Measurements from ENCODE around the gene HOXA3. TPM values are rescaled to one million over a fixed set of nuclear protein-coding genes. Genes with fewer than 3 reads are reported as not detected.

Gene HOXA3
- total RNA-seq, 2 donors from 2014 or later = not detected

- Histone ChIP-seq H3K9me3 (ENCODE audit: control insufficient read depth, low read length) (no peaks in the 10 kb centered on the region), H3K4me3 (ENCODE audit: low read length) (no peak overlapping the region), H3K4me1 (ENCODE audit: control insufficient read depth, insufficient read depth, low read length) (no peaks in the 10 kb centered on the region), H3K27me3 (ENCODE audit: control insufficient read depth, insufficient read depth, low read length, poor library complexity, severe bottlenecking) (peaks cover 100% of the 10 kb centered on the region), H3K36me3 (ENCODE audit: control insufficient read depth, insufficient read depth, low read length) (no peaks in the 10 kb centered on the region), H3K9ac (ENCODE audit: extremely low read depth, low read length, poor library complexity, severe bottlenecking) (no peak overlapping the region), H3K27ac (ENCODE audit: low read depth, low read length) (no peak overlapping the region)
- Mint-ChIP-seq H3K4me3 (no peak overlapping the region), H3K4me1 (peaks cover 28% of the 10 kb centered on the region), H3K27ac (no peak overlapping the region), H3K36me3 (ENCODE audit: low read depth) (no peaks in the 10 kb centered on the region), H3K27me3 (ENCODE audit: insufficient read depth) (peaks cover 100% of the 10 kb centered on the region), H3K9me3 (peaks cover 13% of the 10 kb centered on the region)
- TF ChIP-seq, protein P1, sequence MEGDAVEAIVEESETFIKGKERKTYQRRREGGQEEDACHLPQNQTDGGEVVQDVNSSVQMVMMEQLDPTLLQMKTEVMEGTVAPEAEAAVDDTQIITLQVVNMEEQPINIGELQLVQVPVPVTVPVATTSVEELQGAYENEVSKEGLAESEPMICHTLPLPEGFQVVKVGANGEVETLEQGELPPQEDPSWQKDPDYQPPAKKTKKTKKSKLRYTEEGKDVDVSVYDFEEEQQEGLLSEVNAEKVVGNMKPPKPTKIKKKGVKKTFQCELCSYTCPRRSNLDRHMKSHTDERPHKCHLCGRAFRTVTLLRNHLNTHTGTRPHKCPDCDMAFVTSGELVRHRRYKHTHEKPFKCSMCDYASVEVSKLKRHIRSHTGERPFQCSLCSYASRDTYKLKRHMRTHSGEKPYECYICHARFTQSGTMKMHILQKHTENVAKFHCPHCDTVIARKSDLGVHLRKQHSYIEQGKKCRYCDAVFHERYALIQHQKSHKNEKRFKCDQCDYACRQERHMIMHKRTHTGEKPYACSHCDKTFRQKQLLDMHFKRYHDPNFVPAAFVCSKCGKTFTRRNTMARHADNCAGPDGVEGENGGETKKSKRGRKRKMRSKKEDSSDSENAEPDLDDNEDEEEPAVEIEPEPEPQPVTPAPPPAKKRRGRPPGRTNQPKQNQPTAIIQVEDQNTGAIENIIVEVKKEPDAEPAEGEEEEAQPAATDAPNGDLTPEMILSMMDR (conservative IDR thresholded peaks at IDR 0.05) = no peak
- DNase-seq = peak; percentile 79
- WGBS, 2 experiments (ENCODE audit: insufficient coverage in 1 of 2, insufficient read length in 1 of 2) = 10 to 25% methylated on average over 7 to 9 of the region's 9 CpGs
These were observed 60.2 kb downstream of the HOXA3 start for GRCh38 chr7:27091941-27092818.

GRCh38 chr7:27091105-27091504, 61.3 kb downstream of the HOXA3 start:
- H3K9me3 ChIP-seq (ENCODE audit: control insufficient read depth, low read length) = no peaks in the 10 kb centered on the region
- H3K4me3 Mint-ChIP-seq = no peak overlapping the region
- H3K4me1 ChIP-seq (ENCODE audit: control insufficient read depth, insufficient read depth, low read length) = no peaks in the 10 kb centered on the region
- H3K4me1 Mint-ChIP-seq = peaks cover 26% of the 10 kb centered on the region
- peaks cover 13% of the 10 kb centered on the region for H3K9me3 Mint-ChIP-seq
- peaks cover 97% of the 10 kb centered on the region for H3K27me3 ChIP-seq (ENCODE audit: control insufficient read depth, insufficient read depth, low read length, poor library complexity, severe bottlenecking)
- TF ChIP-seq, protein P1 (conservative IDR thresholded peaks at IDR 0.05) = no peak
- H3K27me3 Mint-ChIP-seq (ENCODE audit: insufficient read depth) = peaks cover 99% of the 10 kb centered on the region
- 1 to 8% methylated on average over 2 to 3 of the region's 3 CpGs for WGBS, 2 experiments (ENCODE audit: insufficient coverage in 1 of 2, insufficient read length in 1 of 2)
- no peak overlapping the region for H3K4me3 ChIP-seq (ENCODE audit: low read length)
- H3K9ac ChIP-seq (ENCODE audit: extremely low read depth, low read length, poor library complexity, severe bottlenecking) = no peak overlapping the region
- no peaks in the 10 kb centered on the region for H3K36me3 Mint-ChIP-seq (ENCODE audit: low read depth)
- H3K27ac ChIP-seq (ENCODE audit: low read depth, low read length) = no peak overlapping the region
- H3K27ac Mint-ChIP-seq = no peak overlapping the region
- no peaks in the 10 kb centered on the region for H3K36me3 ChIP-seq (ENCODE audit: control insufficient read depth, insufficient read depth, low read length)
- no peak for DNase-seq

DNA sequence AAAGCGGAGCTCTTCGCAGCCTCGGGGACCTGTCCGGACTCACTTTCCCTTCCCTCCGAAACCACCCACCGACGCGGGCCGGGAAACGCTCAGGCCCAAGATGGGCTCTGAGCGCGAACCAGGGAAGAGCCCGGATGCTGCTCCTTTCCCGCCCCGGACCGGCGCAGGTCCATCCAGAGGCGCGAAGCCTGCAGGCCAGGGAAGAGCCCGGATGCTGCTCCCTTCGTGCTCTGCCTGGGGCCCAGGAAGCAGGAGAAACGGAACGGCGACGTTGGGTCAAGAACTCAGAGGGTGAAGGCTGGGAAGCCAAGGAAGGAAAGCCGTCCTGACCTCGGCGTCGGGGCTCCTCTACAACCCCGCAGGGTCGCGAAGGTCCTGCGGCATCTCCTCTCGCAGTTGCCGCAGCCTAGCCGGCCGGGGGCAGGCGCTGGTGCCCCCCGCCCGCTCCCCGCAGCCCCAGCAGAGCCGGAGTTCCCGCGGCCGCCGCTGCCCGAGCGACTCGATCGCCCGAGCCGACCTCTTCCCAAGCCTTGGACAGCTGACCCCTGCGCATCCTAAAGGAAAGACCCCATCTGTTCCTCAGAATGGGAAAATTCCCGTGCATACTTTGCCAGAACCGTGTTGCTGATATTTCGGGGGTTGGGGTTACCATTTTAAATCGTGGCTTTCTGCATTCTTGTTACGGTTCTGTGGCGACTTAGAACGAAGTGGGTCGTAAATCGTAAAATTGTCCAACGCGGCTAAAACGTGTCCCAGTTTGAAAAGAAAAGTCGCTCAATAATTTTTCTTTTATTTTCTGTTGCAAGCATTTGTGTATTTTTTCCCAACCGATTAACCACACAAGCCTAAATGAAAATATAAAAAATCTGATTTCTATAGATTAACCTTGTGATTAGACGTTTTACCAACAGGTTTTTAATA, 64.1 kb downstream of the HOXA3 start:
- H3K27me3 ChIP-seq (ENCODE audit: control insufficient read depth, insufficient read depth, low read length, poor library complexity, severe bottlenecking) = peaks cover 97% of the 10 kb centered on the region
- H3K9ac ChIP-seq (ENCODE audit: extremely low read depth, low read length, poor library complexity, severe bottlenecking) = no peak overlapping the region
- H3K4me3 Mint-ChIP-seq = no peak overlapping the region
- 94 to 96% methylated on average over 55 to 67 of the region's 68 CpGs for WGBS, 2 experiments (ENCODE audit: insufficient coverage in 1 of 2, insufficient read length in 1 of 2)
- peaks cover 13% of the 10 kb centered on the region for H3K9me3 Mint-ChIP-seq
- TF ChIP-seq, protein P1 (conservative IDR thresholded peaks at IDR 0.05) = no peak
- no peaks in the 10 kb centered on the region for H3K9me3 ChIP-seq (ENCODE audit: control insufficient read depth, low read length)
- H3K4me3 ChIP-seq (ENCODE audit: low read length) = no peak overlapping the region
- no peaks in the 10 kb centered on the region for H3K36me3 ChIP-seq (ENCODE audit: control insufficient read depth, insufficient read depth, low read length)
- H3K27me3 Mint-ChIP-seq (ENCODE audit: insufficient read depth) = peaks cover 97% of the 10 kb centered on the region
- H3K27ac Mint-ChIP-seq = no peak overlapping the region
- no peaks in the 10 kb centered on the region for H3K36me3 Mint-ChIP-seq (ENCODE audit: low read depth)
- H3K4me1 Mint-ChIP-seq = peaks cover 12% of the 10 kb centered on the region
- no peak overlapping the region for H3K27ac ChIP-seq (ENCODE audit: low read depth, low read length)
- peak; percentile 54 for DNase-seq
- H3K4me1 ChIP-seq (ENCODE audit: control insufficient read depth, insufficient read depth, low read length) = no peaks in the 10 kb centered on the region
